ENCODE data around the gene TNS1.
"Not testable (repeated sequence)": the region's sequence is repeated elsewhere in the genome, so short reads cannot be mapped to it uniquely, and the experiment has no call there.

TNS1 gene

DNA sequence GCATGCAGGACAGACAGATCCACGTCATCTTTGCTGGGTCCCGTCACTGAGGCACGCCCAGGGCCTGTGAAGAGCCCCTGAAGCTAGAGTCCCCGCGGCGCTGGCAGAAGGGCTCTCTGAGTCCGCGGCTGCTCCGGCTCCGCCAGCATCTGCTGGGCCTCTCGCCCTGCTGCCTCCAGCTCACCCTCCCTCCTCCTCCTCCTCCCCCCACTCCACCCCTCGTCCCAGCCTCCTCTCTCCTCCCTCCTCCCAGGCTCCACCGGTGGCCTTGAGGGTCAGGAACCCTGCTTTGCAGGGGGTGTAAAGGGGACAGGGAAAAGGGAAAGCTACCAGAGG, at the start of gene TNS1:
TNS1 (minus strand) TSS at position 151 of the 336 bp plus-strand sequence; CDS start at position 28, 123 bp downstream.
- DNase-seq: no peak

DNA sequence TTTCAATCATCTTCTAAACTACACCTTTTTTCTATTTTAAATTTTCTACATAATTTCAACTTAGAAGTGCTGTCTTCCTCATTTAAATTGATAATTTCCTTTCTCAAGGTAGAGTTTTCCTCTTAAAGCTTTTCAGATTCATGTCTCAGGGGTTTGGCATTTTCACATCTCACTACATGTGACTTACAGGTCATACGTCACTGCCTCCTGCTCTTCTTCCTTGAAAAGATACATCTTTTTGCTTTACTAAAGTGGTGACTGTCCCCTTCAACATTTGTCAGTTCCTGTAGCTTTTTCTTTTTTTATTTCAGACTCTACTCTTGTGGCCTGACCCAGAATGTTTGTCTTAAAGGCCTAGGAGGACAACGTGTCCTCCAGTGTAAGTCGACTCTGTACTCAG, 49.1 kb upstream of the TNS1 start:
- no peak for DNase-seq

GRCh38 chr2:218047536-218048225, 44.9 kb upstream of the TNS1 start:
- no peak for DNase-seq

DNA sequence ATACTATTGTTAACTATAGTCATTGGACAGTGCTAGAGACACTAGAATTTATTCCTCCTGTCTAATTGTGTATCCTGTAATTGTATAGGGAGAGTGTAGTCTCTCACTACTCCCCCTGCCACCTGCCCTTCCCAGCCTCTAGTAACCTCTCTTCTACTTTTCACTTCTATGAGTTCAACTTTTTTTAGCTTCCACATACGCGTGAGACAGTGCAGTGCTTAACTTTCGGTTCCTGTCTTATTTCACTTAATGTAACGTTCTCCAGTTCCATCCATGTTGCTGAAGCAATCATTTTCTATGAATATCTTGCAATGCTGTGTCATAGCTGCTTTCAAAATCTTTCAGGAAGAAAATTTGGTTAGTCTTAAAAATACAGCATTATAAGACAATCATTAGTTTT, 43.4 kb upstream of the TNS1 start:
- DNase-seq: no peak

DNA sequence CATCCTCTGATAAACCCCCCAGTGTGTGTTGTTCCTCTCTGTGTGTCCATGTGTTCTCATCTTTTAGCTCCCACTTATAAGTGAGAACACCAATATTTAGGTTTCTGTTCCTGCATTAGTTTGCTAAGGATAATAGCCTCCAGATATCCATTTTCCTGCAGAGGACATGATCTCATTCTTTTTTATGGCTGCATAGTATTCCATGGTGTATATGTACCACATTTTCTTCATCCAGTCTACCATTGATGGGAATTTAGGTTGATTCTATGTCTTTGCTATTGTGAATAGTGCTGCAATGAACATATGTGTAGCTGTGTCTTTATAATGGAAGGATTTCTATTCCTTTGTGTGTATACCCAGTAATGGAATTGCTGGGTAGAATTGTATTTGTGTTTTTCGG, 41.8 kb upstream of the TNS1 start:
- not testable (repeated sequence) for DNase-seq

DNA sequence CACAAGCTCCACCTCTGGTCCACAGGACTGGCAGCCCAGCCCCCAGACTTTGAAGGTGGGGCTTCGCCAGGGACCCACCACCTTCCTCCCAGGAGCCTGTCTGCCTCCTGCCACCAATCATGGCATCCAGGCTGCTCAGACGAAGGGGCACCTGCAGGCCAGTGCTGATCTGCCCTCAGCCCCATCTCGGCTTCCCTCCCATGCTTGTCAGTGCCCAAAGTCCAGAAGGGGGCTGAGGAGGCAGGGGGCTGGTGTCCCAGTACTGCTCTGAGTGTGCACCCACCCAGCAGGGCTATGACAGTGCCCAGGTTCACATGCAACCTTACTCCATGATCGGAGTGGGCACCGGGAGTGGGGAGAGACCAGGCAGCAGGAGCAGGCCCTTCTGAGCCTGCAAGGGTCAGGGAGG, 40.9 kb upstream of the TNS1 start:
- DNase-seq: no peak

DNA sequence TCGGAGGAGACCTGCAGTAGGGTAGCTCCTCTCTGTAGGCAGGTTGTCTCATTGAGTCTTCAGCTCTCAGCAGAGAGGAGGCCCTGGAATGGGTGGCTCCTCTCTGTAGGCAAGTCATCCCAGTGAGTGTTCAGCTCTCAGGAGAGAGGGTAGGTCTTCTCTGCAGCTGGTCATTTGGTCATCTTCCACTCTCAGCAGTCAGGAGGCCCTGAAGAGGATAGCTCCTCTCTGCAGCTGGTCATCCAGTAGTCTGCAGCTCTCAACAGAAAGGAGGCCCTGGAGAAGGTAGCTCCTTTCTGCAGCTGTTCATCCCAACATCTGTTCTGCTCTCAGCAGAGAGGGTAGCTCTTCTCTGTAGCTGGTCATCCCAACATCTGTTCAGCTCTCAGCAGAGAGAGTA, 40.3 kb upstream of the TNS1 start:
- DNase-seq: no peak

- no peak for DNase-seq
Measured at GRCh38 chr2:218041302-218042168, 38.7 kb upstream of the TNS1 start.

- no peak for DNase-seq
Measured at GRCh38 chr2:218040883-218041282, 38.1 kb upstream of the TNS1 start.

GRCh38 chr2:218039171-218039570, 36.4 kb upstream of the TNS1 start:
- no peak for DNase-seq

GRCh38 chr2:218036371-218036770, 33.6 kb upstream of the TNS1 start:
- no peak for DNase-seq

DNA sequence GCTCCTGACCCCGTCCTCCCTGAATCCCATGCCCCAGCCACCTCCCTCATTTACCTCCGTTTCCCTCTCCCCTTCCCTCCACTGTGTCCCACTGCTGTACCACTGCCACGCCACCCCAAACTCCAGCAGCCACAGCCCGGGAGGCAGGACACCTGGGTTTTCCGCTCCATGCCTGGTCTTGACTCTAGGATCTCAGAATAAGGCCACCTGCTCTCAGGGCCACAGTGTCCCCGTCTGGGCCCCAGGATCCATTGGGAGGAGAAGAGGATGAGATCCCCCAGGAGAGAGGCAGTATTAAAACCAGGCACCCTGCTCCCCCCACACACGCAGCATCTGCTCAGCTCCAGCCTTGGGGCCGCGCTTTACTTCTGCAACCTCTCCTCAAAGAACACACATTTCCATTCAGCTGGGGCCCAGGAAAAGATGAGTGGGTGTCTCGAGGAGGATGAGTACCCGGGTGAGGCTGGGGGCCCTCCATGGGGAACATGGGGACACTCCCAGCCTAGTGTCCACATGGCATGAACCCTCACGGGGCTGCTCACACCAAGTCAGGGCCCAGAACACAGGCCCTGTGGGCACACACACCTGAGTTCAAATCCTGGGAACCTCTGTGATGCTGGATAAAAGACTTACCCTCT, 32.8 kb upstream of the TNS1 start:
- DNase-seq: no peak

DNA sequence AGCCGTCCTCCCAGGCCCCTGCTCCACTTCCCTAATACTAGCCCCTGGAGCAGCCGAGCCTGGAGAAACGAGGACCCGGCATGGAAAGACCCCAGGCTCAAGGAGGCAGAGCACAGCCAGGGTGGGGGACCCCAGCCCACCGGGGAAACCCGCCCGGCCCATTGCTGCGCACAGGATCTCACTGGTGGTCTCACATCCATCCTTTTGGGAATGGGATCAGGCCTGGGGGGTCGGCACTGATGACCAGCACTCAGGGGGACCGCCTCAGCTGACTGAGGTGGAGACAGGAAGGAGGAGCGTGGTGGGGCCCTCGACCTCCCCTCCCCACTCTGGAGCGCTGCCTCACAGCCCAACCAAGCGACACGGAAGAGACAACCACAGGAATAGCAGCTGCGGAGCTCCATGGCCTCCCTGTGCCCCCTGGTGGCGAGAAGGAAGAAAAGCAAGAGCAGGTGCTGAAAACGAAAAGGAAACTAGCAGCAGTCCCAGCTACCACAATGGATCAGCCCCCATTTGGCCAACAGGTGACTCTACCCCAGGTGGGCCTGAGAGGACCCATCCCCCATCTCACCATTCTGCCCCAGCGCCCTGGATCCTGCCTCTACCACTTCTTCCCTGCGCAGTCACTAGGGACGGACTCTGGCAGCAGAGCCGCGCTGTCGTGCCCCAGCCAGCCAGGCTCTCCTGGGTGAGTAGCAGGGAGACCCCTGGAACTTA, 31.9 kb upstream of the TNS1 start:
- not testable (repeated sequence) for DNase-seq

- DNase-seq: no peak
Measured at GRCh38 chr2:218033590-218034496, 31.0 kb upstream of the TNS1 start.

DNA sequence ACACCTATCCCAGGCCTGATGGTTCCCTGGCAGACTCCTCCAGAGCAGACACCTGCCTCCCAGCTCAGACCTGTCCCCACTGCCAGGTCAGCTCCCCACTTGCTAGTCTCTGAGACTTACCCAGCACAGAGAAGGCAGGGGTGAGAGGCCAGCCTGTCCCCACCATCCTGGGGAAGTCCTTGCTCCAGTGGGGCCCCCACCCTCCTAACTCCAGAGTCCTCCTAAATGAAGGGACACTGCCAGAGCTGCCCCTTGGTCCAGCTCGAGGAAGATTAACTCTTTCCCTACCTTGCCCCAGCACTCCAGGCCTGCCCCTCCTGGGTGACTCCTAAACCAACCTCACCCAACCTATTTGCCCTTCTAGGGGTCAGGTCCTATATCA, 30.4 kb upstream of the TNS1 start:
- DNase-seq: no peak

GRCh38 chr2:218032336-218033171, 29.8 kb upstream of the TNS1 start:
- DNase-seq: no peak

DNA sequence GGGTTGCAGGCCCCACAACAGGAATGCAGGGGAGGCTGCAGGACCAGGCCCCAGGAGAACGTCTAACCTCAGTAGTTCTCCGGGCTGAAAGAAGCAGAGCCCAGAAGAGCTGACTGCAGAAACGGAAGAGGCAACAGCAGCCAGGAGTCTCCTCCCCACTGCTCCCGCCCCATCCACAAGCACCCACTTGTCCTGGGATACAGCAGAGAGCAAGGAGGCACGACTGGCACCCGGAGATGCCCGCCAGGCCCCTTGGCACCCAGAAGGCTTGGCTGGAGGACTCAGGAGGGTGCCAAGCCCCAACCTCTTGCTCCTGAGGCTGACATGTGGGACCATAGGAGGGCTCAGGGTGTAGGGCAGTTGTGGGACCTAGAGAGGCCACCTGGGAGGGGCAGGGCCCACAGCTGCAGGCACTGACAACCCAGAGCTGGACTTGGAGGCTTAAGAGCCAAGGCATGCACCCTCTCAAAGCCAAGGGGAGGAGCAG, 29.0 kb upstream of the TNS1 start:
- no peak for DNase-seq

DNA sequence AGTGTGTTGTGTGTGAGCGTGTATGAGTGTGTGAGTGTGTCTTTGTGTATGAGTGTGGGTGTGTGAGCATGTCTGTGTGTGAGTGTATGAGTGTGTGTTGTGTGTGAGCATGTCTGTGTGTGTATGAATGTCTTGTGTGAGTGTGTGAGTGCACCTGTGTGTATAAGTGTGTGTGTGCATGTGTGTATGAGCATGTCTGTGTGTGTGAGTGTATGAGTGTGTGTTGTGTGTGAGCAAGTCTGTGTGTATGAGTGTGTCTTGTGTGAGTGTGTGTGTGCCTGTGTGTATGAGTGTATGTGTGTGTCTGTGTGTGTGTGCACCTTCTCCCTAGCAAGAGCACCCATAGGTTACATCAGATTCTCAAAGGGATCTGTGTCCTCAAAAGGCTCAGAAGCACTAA, 28.5 kb upstream of the TNS1 start:
- DNase-seq: no peak

DNA sequence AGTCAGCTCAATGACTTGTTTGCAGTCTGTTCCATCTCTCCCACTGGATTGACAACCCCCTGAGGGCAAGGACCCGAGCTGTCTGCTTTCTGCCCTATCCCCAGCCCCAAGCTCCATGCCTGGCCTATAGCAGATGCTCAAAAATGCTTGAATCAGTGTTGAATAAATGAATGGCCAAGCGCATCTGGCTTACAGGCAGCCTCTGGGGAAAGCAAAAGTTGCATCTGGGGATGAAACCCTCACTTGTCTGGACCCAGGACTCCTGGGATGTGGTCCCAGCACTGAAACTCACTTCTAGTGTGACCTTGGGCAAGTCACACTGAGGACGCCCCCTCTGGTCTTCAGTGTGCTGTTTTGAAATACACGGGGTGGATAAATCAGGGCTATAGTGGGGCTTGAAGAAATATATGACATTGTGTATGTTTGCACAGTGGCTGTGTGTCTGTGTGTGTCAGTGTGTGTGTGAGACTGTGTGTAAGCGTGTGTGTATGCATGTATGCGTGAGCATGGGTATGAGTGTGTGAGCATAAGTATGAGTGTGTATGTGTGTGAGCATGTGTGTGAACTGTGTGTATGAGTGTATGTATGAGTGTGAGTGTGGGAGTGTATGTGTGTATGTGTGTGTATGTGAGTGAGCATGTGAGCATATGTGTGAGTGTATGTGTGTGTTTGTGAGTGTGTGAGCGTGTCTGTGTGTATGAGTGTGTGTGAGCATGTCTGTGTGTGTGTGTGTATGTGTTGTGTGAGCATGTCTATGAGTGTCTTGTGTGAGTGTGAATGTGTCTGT, 27.8 kb upstream of the TNS1 start:
- no peak for DNase-seq
